Activated naive CD4-positive, alpha-beta T cell treated with anti-CD3 and anti-CD28 coated beads, Interleukin-2, amount 50 U/mL, for 24 hours (primary cell): ENCODE measurements around the gene SLAIN2.

Experiments used
- H3K27ac Mint-ChIP-seq: one replicate; pipeline ENCODE4 v1.8.0; 2021; ENCODE audit warnings: mild to moderate bottlenecking, mixed read lengths
- H3K27me3 Mint-ChIP-seq: one replicate; pipeline ENCODE4 v1.8.0; 2021; ENCODE audit warnings: mixed read lengths
- H3K36me3 Mint-ChIP-seq: one replicate; pipeline ENCODE4 v1.8.0; 2021; ENCODE audit warnings: mixed read lengths
- H3K4me1 Mint-ChIP-seq: one replicate; pipeline ENCODE4 v1.8.0; 2021; ENCODE audit warnings: mixed read lengths
- H3K4me3 Mint-ChIP-seq: one replicate; pipeline ENCODE4 v1.8.0; 2021; ENCODE audit warnings: mild to moderate bottlenecking, mixed read lengths
- H3K9me3 Mint-ChIP-seq: one replicate; pipeline ENCODE4 v1.8.0; 2021; ENCODE audit warnings: mixed read lengths

Gene SLAIN2

DNA sequence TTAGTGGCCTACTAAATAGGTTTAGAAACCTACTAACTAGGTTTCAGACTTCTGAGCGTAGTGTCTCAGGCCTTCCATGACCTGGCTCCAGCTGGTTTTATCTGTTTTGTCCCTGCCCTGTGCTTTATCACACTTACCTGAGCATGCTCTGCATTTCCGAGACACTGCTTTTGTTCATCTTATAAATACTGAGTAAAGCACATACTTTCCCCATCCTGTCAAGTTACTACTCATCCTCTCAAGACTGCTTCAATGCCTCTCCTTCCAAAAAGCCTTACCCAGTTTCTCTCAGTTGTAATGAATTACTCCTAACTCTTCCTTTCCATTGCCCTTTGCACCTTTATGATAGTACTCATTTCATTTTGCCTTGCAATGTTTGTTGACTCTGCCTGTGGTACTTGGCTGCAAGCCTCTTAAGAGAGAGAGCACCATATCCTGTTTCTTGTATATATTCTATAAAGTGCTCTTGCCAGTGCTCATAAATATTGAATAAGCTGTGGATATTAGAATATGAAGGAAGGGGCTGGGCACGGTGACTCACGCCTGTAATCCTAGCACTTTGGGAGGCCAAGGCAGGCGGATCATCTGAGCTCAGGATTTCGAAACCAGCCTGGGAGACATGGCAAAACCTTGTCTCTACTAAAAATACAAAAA, 34.4 kb downstream of the SLAIN2 start:
- Mint-ChIP-seq H3K36me3 (peaks cover 10% of the 10 kb centered on the region), H3K4me1 (peaks cover 41% of the 10 kb centered on the region), H3K4me3 (no peak overlapping the region), H3K9me3 (no peaks in the 10 kb centered on the region), H3K27ac (peak overlapping the region; percentile 0), H3K27me3 (no peaks in the 10 kb centered on the region)

DNA sequence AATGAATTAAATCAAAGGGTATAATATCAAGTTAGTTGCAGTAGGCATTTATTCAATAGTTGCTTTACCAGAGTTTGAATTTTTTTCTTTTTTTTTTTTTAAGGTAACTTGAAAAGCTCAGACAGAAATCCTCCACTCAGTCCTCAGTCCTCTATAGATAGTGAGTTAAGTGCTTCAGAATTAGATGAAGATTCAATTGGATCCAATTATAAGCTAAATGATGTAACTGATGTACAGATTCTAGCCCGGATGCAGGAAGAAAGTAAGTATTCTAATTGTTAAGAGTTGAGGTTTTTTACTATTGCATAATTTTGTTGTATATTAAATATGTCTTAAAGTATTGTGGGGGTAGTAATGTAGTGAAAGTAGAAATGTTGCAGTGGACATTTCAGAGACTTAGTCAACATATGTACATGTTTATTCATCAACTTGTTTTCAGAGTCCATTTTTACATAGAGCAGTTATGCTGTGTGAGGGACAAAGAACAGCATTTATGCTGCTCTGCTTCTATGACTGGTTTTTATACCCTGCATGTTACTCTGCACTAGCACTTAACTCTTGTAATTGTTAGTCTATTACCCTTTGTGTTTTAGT, 38.4 kb downstream of the SLAIN2 start:
- H3K27me3 Mint-ChIP-seq = no peaks in the 10 kb centered on the region
- peaks cover 26% of the 10 kb centered on the region for H3K4me1 Mint-ChIP-seq
- H3K4me3 Mint-ChIP-seq = no peak overlapping the region
- H3K9me3 Mint-ChIP-seq = no peaks in the 10 kb centered on the region
- H3K27ac Mint-ChIP-seq = no peak overlapping the region
- peaks cover 7% of the 10 kb centered on the region for H3K36me3 Mint-ChIP-seq

DNA sequence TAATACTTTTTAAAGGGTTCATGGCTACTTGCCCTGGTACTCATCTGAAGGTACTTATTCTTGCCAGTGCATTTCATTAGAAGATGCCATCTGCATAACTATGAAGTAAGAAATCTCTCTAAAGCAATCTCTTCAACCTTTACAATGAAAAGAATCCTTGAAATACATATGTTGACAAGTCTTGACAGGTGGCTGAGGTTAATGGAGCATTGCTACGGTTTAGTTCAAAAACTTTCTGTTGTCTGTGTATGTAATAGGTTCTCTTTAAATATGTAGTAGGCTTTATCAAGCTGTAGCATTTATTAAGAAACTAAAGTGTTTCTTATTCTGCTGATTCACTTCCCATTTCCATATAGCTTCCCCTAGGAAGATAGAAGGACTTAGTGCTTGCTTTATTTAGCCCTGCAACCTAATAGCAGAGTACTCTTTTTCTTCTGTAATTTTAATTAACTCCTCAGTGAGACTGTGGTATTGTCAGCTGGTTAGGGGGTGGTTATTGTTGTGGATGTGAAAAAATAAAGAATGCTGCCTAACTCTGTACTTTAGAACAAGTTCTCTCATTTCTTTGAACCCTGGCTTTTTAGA, 39.3 kb downstream of the SLAIN2 start:
- H3K36me3 Mint-ChIP-seq = peaks cover 11% of the 10 kb centered on the region

DNA sequence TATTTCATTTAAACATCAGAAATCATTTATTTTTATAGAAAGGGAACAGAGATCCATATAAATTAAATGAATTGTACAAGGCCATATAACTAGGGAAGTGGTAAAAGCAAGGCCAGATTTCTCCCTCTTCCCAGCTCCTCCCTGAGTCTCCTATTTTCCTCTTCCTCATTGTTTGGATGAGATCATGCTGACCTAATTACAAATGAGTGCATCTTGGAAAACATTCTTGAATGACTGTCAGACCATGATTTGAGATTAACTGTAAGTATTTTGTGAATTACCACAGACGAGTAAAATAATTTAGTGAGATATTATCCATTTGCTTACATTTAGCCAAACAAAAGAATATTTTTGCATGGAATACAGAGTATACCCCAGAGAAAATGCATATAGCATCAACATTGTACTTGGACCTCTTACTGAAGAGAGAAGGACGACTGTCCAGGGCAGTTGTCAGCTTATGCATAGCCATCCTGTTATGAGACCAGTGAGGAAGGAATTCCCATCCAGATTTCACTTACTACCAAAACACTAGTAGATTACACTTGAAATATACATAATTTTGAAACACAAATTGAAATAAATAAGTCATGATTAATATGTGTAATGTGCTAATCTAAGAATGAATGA, 47.3 kb downstream of the SLAIN2 start:
- H3K9me3 Mint-ChIP-seq = no peaks in the 10 kb centered on the region
- peaks cover 28% of the 10 kb centered on the region for H3K36me3 Mint-ChIP-seq
- no peak overlapping the region for H3K27ac Mint-ChIP-seq
- H3K27me3 Mint-ChIP-seq = no peaks in the 10 kb centered on the region
- peaks cover 4% of the 10 kb centered on the region for H3K4me1 Mint-ChIP-seq
- H3K4me3 Mint-ChIP-seq = no peak overlapping the region

More for the DNA sequence above, 39.3 kb downstream of the SLAIN2 start:
- H3K4me1 Mint-ChIP-seq = peaks cover 17% of the 10 kb centered on the region
- H3K4me3 Mint-ChIP-seq = no peak overlapping the region
- H3K27ac Mint-ChIP-seq = no peak overlapping the region
- H3K27me3 Mint-ChIP-seq = no peaks in the 10 kb centered on the region
- no peaks in the 10 kb centered on the region for H3K9me3 Mint-ChIP-seq

DNA sequence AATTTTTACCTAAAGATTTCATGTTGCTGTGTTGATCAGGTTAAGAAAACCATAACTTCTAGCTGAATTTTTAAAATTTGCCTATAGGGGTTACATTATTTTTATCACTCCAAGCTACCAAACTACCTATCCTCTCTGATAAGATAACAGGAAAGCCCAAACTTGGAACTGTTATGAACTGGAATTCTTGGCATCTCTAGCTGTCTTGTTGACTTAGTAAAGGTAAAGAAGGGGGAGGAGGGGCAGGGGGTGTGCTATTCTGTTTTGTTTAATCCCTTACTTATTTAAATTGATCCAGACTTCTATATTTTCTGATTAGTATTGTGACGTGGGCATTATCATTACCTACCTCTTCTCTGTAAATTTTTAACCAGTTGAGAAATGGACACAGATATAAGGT, 54.7 kb downstream of the SLAIN2 start:
- Mint-ChIP-seq H3K9me3 (no peaks in the 10 kb centered on the region), H3K36me3 (peaks cover 47% of the 10 kb centered on the region), H3K27ac (no peak overlapping the region), H3K4me1 (peaks cover 43% of the 10 kb centered on the region), H3K27me3 (no peaks in the 10 kb centered on the region), H3K4me3 (no peak overlapping the region)

DNA sequence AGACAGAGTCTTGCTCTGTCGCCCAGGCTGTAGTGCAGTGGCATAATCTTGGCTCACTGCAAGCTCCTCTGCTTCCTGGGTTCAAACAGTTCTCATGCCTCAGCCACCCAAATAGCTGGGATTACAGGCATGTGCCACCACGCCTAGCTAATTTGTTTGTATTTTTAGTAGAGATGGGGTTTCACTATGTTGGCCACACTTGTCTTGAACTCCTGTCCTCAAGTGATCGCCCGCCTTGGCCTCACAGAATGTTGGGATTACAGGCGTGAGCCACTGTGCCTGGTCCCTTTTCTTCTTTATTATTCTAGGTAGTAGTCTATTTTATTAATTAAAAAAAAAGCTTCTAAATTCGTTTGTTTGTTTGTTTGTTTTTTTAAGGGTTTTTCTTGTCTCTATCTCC, 59.1 kb downstream of the SLAIN2 start:
- H3K27ac Mint-ChIP-seq = no peak overlapping the region
- H3K36me3 Mint-ChIP-seq = peaks cover 47% of the 10 kb centered on the region
- no peaks in the 10 kb centered on the region for H3K9me3 Mint-ChIP-seq
- no peaks in the 10 kb centered on the region for H3K27me3 Mint-ChIP-seq
- H3K4me3 Mint-ChIP-seq = no peak overlapping the region
- H3K4me1 Mint-ChIP-seq = peaks cover 59% of the 10 kb centered on the region

DNA sequence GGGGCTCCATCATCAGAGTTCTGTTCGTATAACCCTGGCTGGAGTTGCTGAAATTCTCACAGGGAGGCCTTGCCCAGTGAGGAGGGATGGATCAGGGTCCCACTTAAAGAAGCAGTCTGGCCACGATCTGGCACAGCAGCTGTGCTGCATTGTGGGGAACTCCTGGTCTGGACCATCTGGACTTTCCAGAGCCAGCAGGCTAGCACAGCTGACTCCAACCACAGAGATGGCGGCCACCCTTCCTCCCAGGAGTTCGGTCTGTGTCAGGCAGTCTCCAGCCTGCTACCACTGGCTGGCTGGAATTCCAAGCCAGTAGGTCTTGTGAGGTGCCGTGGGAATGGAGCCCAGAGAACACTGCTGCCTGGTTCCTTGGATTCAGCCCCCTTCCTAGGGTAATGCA, 62.0 kb downstream of the SLAIN2 start:
- H3K27ac Mint-ChIP-seq = no peak overlapping the region
- peaks cover 34% of the 10 kb centered on the region for H3K36me3 Mint-ChIP-seq
- peaks cover 48% of the 10 kb centered on the region for H3K4me1 Mint-ChIP-seq
- no peaks in the 10 kb centered on the region for H3K27me3 Mint-ChIP-seq
- H3K4me3 Mint-ChIP-seq = no peak overlapping the region
- H3K9me3 Mint-ChIP-seq = no peaks in the 10 kb centered on the region

DNA sequence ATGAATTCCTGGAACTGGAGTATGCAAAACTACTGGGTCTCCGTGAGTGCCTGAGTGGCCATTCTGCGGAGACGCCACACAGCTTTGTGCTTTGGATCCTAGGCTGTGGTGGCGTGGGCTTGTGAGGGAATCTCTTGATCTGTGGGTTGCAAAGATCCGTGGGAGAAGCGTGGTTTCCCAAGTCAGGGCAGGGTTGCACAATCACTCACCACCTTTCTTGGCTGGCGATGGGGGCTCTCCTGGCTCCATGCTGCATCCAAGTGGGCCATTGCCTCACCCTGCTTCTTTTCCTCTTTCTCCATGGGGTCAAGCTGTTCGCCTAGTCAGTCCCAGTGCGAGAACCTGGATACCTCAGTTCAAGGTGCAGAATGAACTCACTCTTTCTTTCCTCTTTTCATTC, 62.5 kb downstream of the SLAIN2 start:
- Mint-ChIP-seq H3K27ac (peak overlapping the region; percentile 5), H3K27me3 (no peaks in the 10 kb centered on the region), H3K36me3 (peaks cover 32% of the 10 kb centered on the region), H3K9me3 (no peaks in the 10 kb centered on the region), H3K4me1 (peaks cover 44% of the 10 kb centered on the region), H3K4me3 (no peak overlapping the region)

DNA sequence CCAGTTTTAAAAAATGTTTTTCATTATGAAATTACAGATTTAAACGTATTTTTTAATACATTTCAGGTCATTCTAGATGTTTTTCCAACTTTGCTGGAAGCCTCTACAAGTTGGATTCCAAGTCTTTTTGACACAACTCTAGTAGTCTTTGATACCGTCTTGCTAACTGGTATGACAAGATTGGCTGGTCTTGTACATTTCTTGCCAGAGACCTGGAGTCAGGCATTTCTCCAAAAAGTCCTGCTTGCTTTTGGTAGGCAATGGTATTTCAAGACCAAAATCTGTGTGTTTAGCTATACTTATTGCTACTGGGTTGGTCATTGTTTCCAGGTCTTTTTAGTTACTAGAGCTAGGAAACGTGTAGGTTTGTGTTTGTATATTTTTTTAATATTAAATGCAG, 64.6 kb downstream of the SLAIN2 start:
- H3K9me3 Mint-ChIP-seq = no peaks in the 10 kb centered on the region
- no peaks in the 10 kb centered on the region for H3K27me3 Mint-ChIP-seq
- H3K36me3 Mint-ChIP-seq = peaks cover 40% of the 10 kb centered on the region
- H3K4me3 Mint-ChIP-seq = no peak overlapping the region
- no peak overlapping the region for H3K27ac Mint-ChIP-seq
- H3K4me1 Mint-ChIP-seq = peaks cover 34% of the 10 kb centered on the region

DNA sequence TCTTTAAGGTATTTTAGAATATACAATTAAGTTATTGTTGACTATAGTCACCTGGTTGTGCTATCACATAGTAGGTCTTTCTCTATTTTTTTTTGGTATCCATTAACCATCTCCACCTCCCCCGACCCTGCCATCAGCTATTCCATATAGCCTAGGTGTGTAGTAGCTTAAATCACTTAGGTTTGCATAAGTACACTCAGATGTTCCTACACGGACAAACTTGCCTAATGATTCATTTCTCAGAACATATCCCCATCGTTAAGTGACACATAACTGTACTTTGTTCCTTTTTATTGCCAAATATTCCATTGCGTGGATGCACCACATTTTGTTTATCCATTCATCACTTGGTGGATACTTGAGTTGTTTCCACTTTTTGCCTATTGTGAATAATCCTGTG, 67.9 kb downstream of the SLAIN2 start:
- Mint-ChIP-seq H3K4me3 (no peak overlapping the region), H3K36me3 (peaks cover 42% of the 10 kb centered on the region), H3K4me1 (peaks cover 17% of the 10 kb centered on the region), H3K27me3 (no peaks in the 10 kb centered on the region), H3K9me3 (no peaks in the 10 kb centered on the region), H3K27ac (no peak overlapping the region)

DNA sequence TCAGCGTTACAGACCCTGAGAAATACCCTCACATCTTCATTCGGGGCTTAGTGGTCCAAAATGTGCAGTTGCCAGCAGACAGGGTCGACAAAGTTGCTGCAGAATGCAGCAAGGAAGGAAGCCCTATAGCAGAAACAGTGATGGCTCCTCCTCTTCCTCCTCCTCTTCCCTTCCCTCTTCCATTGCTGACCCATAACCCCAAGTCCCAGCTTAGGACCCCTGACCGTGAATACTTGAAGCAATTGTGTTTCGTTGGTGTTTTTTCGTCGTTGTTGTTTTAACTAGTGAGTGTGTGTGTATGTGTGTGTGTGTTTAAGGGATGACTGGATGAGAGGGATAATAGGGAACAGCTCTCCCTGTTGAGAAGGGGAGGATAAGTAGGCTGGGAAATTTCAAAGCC, 69.5 kb downstream of the SLAIN2 start:
- Mint-ChIP-seq H3K27ac (no peak overlapping the region), H3K27me3 (no peaks in the 10 kb centered on the region), H3K36me3 (peaks cover 36% of the 10 kb centered on the region), H3K4me3 (no peak overlapping the region), H3K9me3 (no peaks in the 10 kb centered on the region), H3K4me1 (peaks cover 11% of the 10 kb centered on the region)

DNA sequence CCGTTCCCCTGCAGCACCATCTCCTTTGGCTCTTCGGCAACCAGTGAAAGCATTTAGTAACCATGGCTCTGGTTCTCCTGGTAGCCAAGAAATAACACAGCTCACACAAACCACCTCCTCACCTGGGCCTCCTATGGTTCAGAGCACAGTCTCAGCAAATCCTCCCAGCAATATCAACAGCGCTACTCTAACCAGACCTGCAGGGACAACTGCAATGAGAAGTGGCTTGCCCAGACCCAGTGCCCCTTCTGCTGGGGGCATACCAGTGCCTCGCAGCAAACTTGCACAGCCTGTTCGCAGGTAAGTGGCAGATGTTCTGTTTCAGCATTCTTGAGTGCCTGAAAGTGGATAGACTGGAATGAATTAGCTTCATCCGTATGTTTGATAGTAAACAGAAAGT, 78.8 kb downstream of the SLAIN2 start:
- H3K27ac Mint-ChIP-seq = no peak overlapping the region
- H3K4me1 Mint-ChIP-seq = peaks cover 5% of the 10 kb centered on the region
- H3K27me3 Mint-ChIP-seq = no peaks in the 10 kb centered on the region
- no peak overlapping the region for H3K4me3 Mint-ChIP-seq
- peaks cover 24% of the 10 kb centered on the region for H3K36me3 Mint-ChIP-seq
- H3K9me3 Mint-ChIP-seq = peaks cover 5% of the 10 kb centered on the region

DNA sequence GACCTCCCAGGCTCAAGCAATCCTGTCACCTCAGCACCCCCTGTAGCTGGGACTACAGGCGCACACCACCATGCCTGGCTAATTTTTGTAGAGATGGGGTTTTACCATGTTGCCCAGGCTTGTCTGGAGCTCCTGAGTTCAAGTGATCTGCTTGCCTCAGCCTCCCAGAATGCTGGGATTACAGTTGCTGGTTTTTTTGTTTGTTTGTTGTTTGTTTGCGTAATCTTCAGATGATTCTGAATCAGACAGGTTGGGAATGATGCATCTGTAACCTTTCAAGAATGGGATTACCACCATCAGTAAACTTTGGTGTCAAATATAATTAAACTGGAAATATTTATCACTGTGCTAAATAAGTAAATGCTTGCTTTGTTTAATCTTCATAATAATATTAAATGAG, 79.8 kb downstream of the SLAIN2 start:
- H3K36me3 Mint-ChIP-seq = peaks cover 24% of the 10 kb centered on the region
- H3K4me1 Mint-ChIP-seq = peaks cover 5% of the 10 kb centered on the region
- peaks cover 5% of the 10 kb centered on the region for H3K9me3 Mint-ChIP-seq
- H3K27me3 Mint-ChIP-seq = no peaks in the 10 kb centered on the region
- H3K27ac Mint-ChIP-seq = no peak overlapping the region
- H3K4me3 Mint-ChIP-seq = no peak overlapping the region

DNA sequence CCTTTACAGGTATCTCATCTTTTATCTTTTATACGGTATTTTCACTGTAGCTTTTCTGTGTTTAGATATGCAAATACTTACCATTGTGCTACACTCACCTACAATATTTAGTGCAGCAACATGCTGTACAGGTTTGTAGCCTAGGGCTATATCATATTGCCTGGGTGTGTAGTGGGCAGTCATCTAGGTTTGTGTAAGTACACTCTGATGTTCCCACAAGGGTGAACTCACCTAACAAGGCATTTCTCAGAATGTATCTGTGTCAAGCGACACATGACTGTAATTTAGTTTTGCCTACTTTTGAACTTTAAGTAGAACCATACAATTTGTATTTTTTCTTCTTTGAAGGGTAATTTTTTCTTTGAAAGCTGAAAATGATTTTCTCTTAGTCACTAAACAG, 87.6 kb downstream of the SLAIN2 start:
- Mint-ChIP-seq H3K27ac (no peak overlapping the region), H3K4me1 (peaks cover 47% of the 10 kb centered on the region), H3K36me3 (peaks cover 9% of the 10 kb centered on the region), H3K4me3 (no peak overlapping the region), H3K9me3 (no peaks in the 10 kb centered on the region), H3K27me3 (no peaks in the 10 kb centered on the region)

DNA sequence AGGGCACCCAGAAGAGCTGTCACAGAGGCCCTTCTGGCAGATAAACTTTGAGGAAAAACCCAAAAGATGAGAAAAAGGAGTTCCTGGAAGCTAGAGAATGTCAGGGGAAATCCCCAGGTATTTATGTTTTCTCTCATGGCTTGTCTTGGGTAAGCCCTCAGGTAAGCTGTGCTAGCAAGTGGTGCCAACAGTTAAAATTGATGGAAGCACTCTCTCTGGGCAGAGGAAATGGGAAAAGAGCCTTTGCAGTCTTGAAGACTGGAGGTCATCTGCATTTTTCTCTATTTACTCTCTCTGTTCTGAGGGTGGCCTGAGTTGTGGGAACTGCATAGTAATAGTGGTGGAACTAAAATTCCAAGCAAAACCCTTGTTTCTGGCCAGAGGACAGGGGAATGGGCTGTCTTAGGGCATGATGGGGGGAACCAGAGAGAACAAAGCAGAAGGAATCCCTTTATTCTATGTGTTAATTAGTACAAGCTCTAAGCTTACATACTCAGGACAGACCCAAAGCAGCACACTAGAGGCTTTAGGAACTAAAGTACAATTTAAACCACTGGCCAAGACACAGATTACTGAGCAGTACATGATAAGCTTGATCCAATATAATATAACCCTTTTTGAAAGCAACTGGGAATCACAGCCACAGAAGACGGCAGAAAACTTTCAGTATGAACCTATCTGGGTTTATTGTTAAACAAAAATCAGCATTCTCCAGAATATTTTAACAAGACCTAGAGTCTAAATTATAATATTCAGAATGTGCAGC, 88.6 kb downstream of the SLAIN2 start:
- H3K4me3 Mint-ChIP-seq = no peak overlapping the region
- peaks cover 8% of the 10 kb centered on the region for H3K36me3 Mint-ChIP-seq
- no peak overlapping the region for H3K27ac Mint-ChIP-seq
- peaks cover 47% of the 10 kb centered on the region for H3K4me1 Mint-ChIP-seq
- no peaks in the 10 kb centered on the region for H3K27me3 Mint-ChIP-seq
- no peaks in the 10 kb centered on the region for H3K9me3 Mint-ChIP-seq

DNA sequence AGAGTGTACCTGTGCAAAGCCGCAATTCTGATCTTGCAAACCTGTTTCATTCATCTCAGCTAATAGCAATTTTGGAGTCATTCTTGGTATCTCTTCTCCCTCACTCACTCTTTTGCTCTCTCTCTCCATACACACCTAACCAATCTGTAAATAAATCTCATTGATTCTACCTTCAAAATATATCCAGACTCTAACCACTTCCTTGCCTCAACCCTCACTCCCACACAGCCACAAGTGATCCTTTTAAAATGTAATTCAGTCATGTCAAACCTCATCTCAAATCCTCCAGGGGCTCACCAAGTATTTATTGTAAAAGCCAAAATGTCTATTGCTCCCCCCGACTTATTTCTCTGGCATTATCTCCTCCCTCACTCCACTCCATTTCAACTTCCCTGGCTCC, 90.1 kb downstream of the SLAIN2 start:
- Mint-ChIP-seq H3K27ac (peak overlapping the region; percentile 0), H3K4me1 (peaks cover 47% of the 10 kb centered on the region), H3K4me3 (no peak overlapping the region), H3K9me3 (no peaks in the 10 kb centered on the region), H3K36me3 (peaks cover 6% of the 10 kb centered on the region), H3K27me3 (no peaks in the 10 kb centered on the region)
